GM10847 (cell line): ENCODE results near the gene NXPH2.

Source experiments
- POLR2A ChIP-seq: IDR thresholded peaks from 2 replicates; pipeline ENCODE4 v1.6.1; 2011; ENCODE audit not compliant: insufficient read length; ENCODE audit errors: extremely low read depth

Gene NXPH2

DNA sequence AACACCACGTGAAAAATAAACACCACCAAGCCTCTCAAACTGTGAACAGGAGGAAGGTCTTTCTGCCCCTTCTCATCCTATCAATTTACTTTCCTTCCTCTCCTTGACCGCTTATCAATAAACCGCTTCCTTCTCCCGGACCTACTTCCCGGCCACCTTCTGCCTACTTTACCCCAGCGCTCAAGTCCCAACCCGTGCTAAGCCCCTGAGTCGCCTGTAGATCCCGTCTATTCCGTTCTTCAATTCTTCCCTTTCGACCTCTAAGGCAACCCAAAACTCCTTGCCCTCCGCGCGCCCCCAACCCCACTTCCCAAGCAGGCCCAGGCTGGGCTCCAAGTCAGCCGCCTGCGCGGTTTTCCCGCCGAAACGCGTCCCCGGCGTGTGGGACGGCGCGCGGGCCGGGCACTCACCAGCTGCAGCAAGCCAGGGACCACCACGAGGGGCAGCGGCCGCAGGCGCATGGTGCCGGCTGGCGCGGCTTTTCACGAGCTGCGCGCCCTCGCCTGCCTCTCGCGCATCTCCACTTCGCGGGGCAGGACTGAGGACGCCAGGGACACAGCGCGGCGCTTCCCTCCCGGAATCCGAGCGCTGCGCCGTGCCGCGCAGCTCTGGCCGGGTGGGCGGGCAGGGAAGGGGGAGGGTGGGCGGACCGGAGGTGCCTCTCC lies at the start of gene NXPH2:
Gene NXPH2, minus strand, starts transcription at position 610 of the 665 bp plus-strand sequence. Its CDS starts 149 bp downstream, at position 461.
- no peak for TF ChIP-seq POLR2A

- TF ChIP-seq POLR2A = no peak
Measured at GRCh38 chr2:138829326-138829919, 49.2 kb upstream of the NXPH2 start.

- no peak for TF ChIP-seq POLR2A
Measured at GRCh38 chr2:138827426-138828054, 47.4 kb upstream of the NXPH2 start.

GRCh38 chr2:138823666-138824065 lies 43.5 kb upstream of the NXPH2 start:
- TF ChIP-seq POLR2A = no peak

DNA sequence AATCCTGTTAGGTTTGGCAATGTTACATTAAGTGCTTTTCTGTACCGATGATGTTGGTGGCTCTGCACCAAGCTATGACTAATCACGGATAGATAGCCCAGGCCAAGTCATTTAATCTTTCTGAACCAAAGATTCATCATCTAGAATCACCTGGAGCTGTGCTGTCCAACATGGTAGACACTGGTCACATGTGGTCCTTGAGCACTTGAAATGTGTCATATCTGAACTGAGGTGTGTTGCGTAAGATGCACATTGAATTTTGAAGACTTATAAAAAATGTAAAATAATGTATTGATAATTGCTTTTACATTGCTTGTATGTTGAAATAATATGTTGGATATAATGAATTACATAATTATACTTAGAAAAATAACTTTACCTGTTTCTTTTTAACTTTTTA lies 39.8 kb upstream of the NXPH2 start:
- no peak for TF ChIP-seq POLR2A

DNA sequence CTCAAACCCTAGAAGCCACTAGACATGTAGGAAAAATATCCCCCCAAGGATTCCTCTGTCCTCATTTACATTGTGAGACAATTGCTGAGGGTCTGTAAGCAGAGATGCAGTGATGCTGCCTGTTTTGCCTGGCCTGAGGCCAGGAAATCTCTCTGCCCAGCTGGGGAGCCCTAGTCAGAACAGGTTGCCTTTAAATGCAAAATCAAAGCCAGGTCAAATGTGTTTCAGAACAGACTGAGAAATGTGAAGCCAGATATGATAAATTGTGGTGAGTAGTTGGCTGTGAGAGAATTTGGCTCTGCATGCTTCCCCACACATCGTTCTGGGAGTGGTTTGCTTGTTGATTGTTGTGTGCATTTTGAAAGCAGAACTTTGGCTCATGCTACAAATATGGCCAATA lies 38.4 kb upstream of the NXPH2 start:
- TF ChIP-seq POLR2A = no peak

- TF ChIP-seq POLR2A = no peak
Measured at GRCh38 chr2:138814123-138814898, 34.1 kb upstream of the NXPH2 start.

- no peak for TF ChIP-seq POLR2A
Measured at GRCh38 chr2:138811431-138811830, 31.2 kb upstream of the NXPH2 start.

- no peak for TF ChIP-seq POLR2A
Measured at GRCh38 chr2:138794724-138795123, 14.5 kb upstream of the NXPH2 start.

DNA sequence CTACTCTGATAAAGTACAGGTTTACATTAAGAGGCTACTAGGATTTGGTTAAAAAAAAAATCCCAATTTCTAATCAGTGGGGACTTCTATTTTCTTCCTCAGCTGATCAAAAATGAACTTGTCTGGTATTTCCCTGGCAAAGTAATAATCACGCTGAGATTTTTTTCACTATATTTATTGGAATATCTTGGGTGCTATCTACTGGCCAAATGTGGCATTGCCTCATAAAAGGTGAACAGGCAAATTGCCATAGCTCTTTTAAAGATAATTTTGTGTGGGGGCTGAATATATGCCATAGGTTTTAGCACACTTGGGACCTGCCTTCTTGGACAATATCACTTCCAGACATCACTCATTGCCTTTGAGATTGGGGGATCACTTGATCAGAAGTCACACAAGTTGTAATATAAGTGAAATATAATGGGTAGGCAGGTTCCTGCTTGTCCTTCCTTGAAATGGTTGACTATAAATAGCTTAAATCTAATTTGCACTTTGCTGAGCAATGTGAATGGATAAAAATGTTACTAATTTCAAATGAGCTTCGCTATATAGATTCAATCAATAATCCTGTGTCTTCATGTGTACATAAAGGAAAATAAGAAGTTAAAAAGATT lies 7.0 kb upstream of the NXPH2 start:
- no peak for TF ChIP-seq POLR2A

GRCh38 chr2:138782383-138782782 lies 2.2 kb upstream of the NXPH2 start:
- no peak for TF ChIP-seq POLR2A

- TF ChIP-seq POLR2A = no peak
Measured at GRCh38 chr2:138780908-138781307, 718 bp upstream of the NXPH2 start.

- no peak for TF ChIP-seq POLR2A
Measured at GRCh38 chr2:138780446-138780880, 273 bp upstream of the NXPH2 start.

- TF ChIP-seq POLR2A = no peak
Measured at GRCh38 chr2:138779406-138779780, 797 bp downstream of the NXPH2 start.

- TF ChIP-seq POLR2A = no peak
Measured at GRCh38 chr2:138777996-138778395, 2.2 kb downstream of the NXPH2 start.
